Muscle of leg (tissue), 11 donors: ENCODE results near the gene CAP2. TPM values are rescaled to one million over a fixed set of nuclear protein-coding genes. Genes with fewer than 3 reads are reported as not detected.
"Not testable (repeated sequence)": the region's sequence is repeated elsewhere in the genome, so short reads cannot be mapped to it uniquely, and the experiment has no call there.

Experiments used
- DNase-seq: peaks from one replicate; pipeline ENCODE4 v3.0.0; 2013
- H3K27ac ChIP-seq: one replicate; pipeline ENCODE4 v1.5.1; 2013; ENCODE audit warnings: mild to moderate bottlenecking, low read length, control low read depth
- H3K27me3 ChIP-seq: one replicate; pipeline ENCODE4 v1.6.1; 2013; ENCODE audit warnings: low read length; ENCODE audit not compliant: control insufficient read depth, insufficient read depth
- H3K36me3 ChIP-seq: one replicate; pipeline ENCODE4 v1.6.1; 2013; ENCODE audit warnings: low read length; ENCODE audit not compliant: control insufficient read depth, insufficient read depth
- H3K4me1 ChIP-seq: one replicate; pipeline ENCODE4 v1.6.1; 2013; ENCODE audit warnings: low read length; ENCODE audit not compliant: control insufficient read depth, insufficient read depth
- H3K4me3 ChIP-seq: one replicate; pipeline ENCODE4 v1.5.1; 2013; ENCODE audit warnings: low read length, control low read depth
- H3K9me3 ChIP-seq: replicated peaks from 2 replicates; pipeline ENCODE4 v1.6.1; 2013; ENCODE audit warnings: low read depth, low read length; ENCODE audit not compliant: control insufficient read depth
- WGBS: methylation state at CpG from one replicate; pipeline ENCODE4 v1.1.5; 2013; ENCODE audit warnings: missing lambda C conversion rate; ENCODE audit not compliant: insufficient coverage; 5-methylcytosine and 5-hydroxymethylcytosine counted together
- polyA plus RNA-seq, 8 donors: library from polyadenylated mRNA; unstranded; fragments of 120-200 nt; gene quantifications; one replicate each; pipeline versions ENCODE4 v1.2.1 to v1.2.3, GENCODE V29; 2013; ENCODE audit warnings: inconsistent platforms in 1 of 8, low replicate concordance in 1 of 8; ENCODE audit not compliant: insufficient read length in 8 of 8, insufficient read depth in 1 of 8
- total RNA-seq: library from RNA; stranded (reverse); fragments of 120-200 nt; gene quantifications from one replicate; pipeline ENCODE4 v1.2.4, GENCODE V29; 2013

Gene CAP2
- total and polyA plus RNA-seq, 9 donors = 56.3 to 201 (median 148) TPM

GRCh38 chr6:17542243-17542642, 148.8 kb downstream of the CAP2 start:
- no peaks in the 10 kb centered on the region for H3K27me3 ChIP-seq
- no peak overlapping the region for H3K27ac ChIP-seq
- H3K9me3 ChIP-seq = no peaks in the 10 kb centered on the region
- 100% methylated on average over 1 of the region's 3 CpGs for WGBS
- peaks cover 39% of the 10 kb centered on the region for H3K36me3 ChIP-seq
- DNase-seq = no peak
- no peaks in the 10 kb centered on the region for H3K4me1 ChIP-seq
- no peak overlapping the region for H3K4me3 ChIP-seq

GRCh38 chr6:17545681-17546080, 152.3 kb downstream of the CAP2 start:
- not testable (repeated sequence) for H3K4me1 ChIP-seq, H3K4me3 ChIP-seq, H3K27ac ChIP-seq, H3K27me3 ChIP-seq, H3K9me3 ChIP-seq, DNase-seq
- WGBS = no CpG with 5 or more reads among the region's 4 CpGs
- peaks cover 19% of the 10 kb centered on the region for H3K36me3 ChIP-seq

GRCh38 chr6:17551383-17551958, 158.1 kb downstream of the CAP2 start:
- no peak overlapping the region for H3K27ac ChIP-seq
- H3K27me3 ChIP-seq = no peaks in the 10 kb centered on the region
- 100% methylated on average over 2 of the region's 9 CpGs for whole genome bisulfite sequencing
- H3K4me1 ChIP-seq = peaks cover 6% of the 10 kb centered on the region
- no peak overlapping the region for H3K4me3 ChIP-seq
- DNase-seq = no peak
- no peaks in the 10 kb centered on the region for H3K9me3 ChIP-seq
- H3K36me3 ChIP-seq = peaks cover 27% of the 10 kb centered on the region

- Histone ChIP-seq H3K27ac (no peak overlapping the region), H3K36me3 (peaks cover 28% of the 10 kb centered on the region), H3K4me3 (no peak overlapping the region), H3K27me3 (no peaks in the 10 kb centered on the region), H3K4me1 (peaks cover 6% of the 10 kb centered on the region), H3K9me3 (no peaks in the 10 kb centered on the region)
- DNase-seq = peak; percentile 76
- 69% methylated on average over 1 of the region's 3 CpGs for WGBS
These were observed 159.5 kb downstream of the CAP2 start for GRCh38 chr6:17552861-17553260.

GRCh38 chr6:17556014-17556413, 162.6 kb downstream of the CAP2 start:
- H3K27me3 ChIP-seq = no peaks in the 10 kb centered on the region
- no CpG with 5 or more reads among the region's 4 CpGs for whole genome bisulfite sequencing
- no peak overlapping the region for H3K4me3 ChIP-seq
- H3K4me1 ChIP-seq = peaks cover 6% of the 10 kb centered on the region
- H3K36me3 ChIP-seq = peaks cover 28% of the 10 kb centered on the region
- H3K9me3 ChIP-seq = no peaks in the 10 kb centered on the region
- H3K27ac ChIP-seq = no peak overlapping the region
- no peak for DNase-seq

GRCh38 chr6:17562636-17563035, 169.2 kb downstream of the CAP2 start:
- Histone ChIP-seq H3K36me3 (no peaks in the 10 kb centered on the region), H3K4me3 (no peak overlapping the region), H3K27me3 (no peaks in the 10 kb centered on the region), H3K9me3 (peaks cover 11% of the 10 kb centered on the region), H3K27ac (no peak overlapping the region), H3K4me1 (no peaks in the 10 kb centered on the region)
- no peak for DNase-seq
- no CpG with 5 or more reads among the region's 3 CpGs for WGBS

GRCh38 chr6:17565399-17565798, 172.0 kb downstream of the CAP2 start:
- H3K36me3 ChIP-seq = no peaks in the 10 kb centered on the region
- peaks cover 11% of the 10 kb centered on the region for H3K9me3 ChIP-seq
- H3K4me3 ChIP-seq = no peak overlapping the region
- 80% methylated on average over 1 of the region's 3 CpGs for WGBS
- no peaks in the 10 kb centered on the region for H3K27me3 ChIP-seq
- H3K27ac ChIP-seq = no peak overlapping the region
- H3K4me1 ChIP-seq = no peaks in the 10 kb centered on the region
- no peak for DNase-seq

- no peak for DNase-seq
- Histone ChIP-seq H3K36me3 (no peaks in the 10 kb centered on the region), H3K9me3 (peaks cover 11% of the 10 kb centered on the region), H3K27ac (no peak overlapping the region), H3K27me3 (no peaks in the 10 kb centered on the region), H3K4me3 (no peak overlapping the region), H3K4me1 (no peaks in the 10 kb centered on the region)
- 80% methylated on average over 1 of the region's 8 CpGs for WGBS
These were observed 181.6 kb downstream of the CAP2 start for GRCh38 chr6:17574866-17575560.

GRCh38 chr6:17577059-17577458, 183.7 kb downstream of the CAP2 start:
- no peak for DNase-seq
- H3K4me3 ChIP-seq = no peak overlapping the region
- 80% methylated on average over 1 of the region's 1 CpG for WGBS
- no peaks in the 10 kb centered on the region for H3K4me1 ChIP-seq
- no peak overlapping the region for H3K27ac ChIP-seq
- no peaks in the 10 kb centered on the region for H3K36me3 ChIP-seq
- H3K27me3 ChIP-seq = peaks cover 3% of the 10 kb centered on the region
- peaks cover 11% of the 10 kb centered on the region for H3K9me3 ChIP-seq

GRCh38 chr6:17580518-17581048, 187.2 kb downstream of the CAP2 start:
- H3K27ac ChIP-seq = peak overlapping the region; percentile 62
- no peaks in the 10 kb centered on the region for H3K36me3 ChIP-seq
- peak overlapping the region; percentile 47 for H3K4me3 ChIP-seq
- H3K9me3 ChIP-seq = peaks cover 11% of the 10 kb centered on the region
- peaks cover 7% of the 10 kb centered on the region for H3K4me1 ChIP-seq
- peak; percentile 49 for DNase-seq
- WGBS = 17% methylated on average over 43 of the region's 53 CpGs
- peaks cover 3% of the 10 kb centered on the region for H3K27me3 ChIP-seq
